Choroid plexus epithelial cell (primary cell): ENCODE results near the gene C10orf71.

ENCODE experiments used
- DNase-seq: peaks from one replicate; pipeline ENCODE4 v3.0.0-alpha.2; 2010; ENCODE audit warnings: low read depth
- H3K4me3 ChIP-seq: 2 replicates; pipeline ENCODE4 v1.5.1; 2011; ENCODE audit warnings: low read depth, mild to moderate bottlenecking, control low read depth, low read length, moderate library complexity
- CTCF ChIP-seq: conservative IDR thresholded peaks from 2 replicates; pipeline ENCODE4 v1.5.1; 2011; ENCODE audit warnings: low read depth, mild to moderate bottlenecking, control low read depth, inconsistent platforms, low read length, moderate library complexity

C10orf71 gene

GRCh38 chr10:49327036-49327813 is 28.3 kb downstream of the C10orf71 start:
- no peak for DNase-seq
- H3K4me3 ChIP-seq = no peak overlapping the region
- TF ChIP-seq CTCF = no peak

GRCh38 chr10:49328401-49329145 is 29.6 kb downstream of the C10orf71 start:
- no peak overlapping the region for H3K4me3 ChIP-seq
- no peak for TF ChIP-seq CTCF
- DNase-seq = no peak

GRCh38 chr10:49329146-49329505 is 30.2 kb downstream of the C10orf71 start:
- no peak overlapping the region for H3K4me3 ChIP-seq
- no peak for DNase-seq
- TF ChIP-seq CTCF = no peak

GRCh38 chr10:49330127-49330665 is 31.2 kb downstream of the C10orf71 start:
- H3K4me3 ChIP-seq = no peak overlapping the region
- DNase-seq = no peak
- no peak for TF ChIP-seq CTCF

GRCh38 chr10:49331431-49331830 is 32.5 kb downstream of the C10orf71 start:
- no peak for DNase-seq
- no peak for TF ChIP-seq CTCF

GRCh38 chr10:49332333-49332732 is 33.4 kb downstream of the C10orf71 start:
- no peak for TF ChIP-seq CTCF
- H3K4me3 ChIP-seq = no peak overlapping the region
- DNase-seq = no peak

More at GRCh38 chr10:49331431-49331830, 32.5 kb downstream of the C10orf71 start:
- H3K4me3 ChIP-seq = no peak overlapping the region
